Measurements from ENCODE around the gene ZDHHC19.

Gene ZDHHC19

DNA sequence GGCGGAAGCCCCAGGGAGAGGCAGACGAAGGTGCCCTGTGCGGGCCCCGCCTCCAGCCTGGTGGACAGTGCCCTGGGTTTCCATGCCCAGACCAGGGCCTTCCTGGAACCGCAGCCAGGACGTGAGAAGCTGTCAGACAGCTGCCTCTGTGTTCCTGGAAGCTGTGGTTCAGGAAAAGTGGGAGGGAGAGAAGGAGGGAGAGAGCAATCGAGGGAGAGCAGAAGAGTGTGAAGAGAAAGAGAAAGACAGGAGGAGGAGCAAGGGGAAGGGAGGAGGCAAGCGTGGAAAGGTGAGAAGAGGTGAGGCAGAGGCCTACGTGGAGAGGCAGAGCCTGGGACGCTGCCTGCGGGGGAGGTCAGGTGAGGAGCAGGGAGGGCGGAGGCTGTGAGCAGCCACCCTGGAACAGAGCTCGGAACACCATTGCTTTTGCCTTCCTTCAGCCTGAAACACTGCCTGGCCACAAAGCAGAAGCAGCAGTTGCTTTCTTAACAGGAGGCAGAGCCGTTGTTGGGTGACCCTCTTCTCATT, 18.6 kb downstream of the ZDHHC19 start:
- no peaks in the 10 kb centered on the region for H3K36me3 ChIP-seq (replicated peaks in 1 of 2; ENCODE audit: control insufficient read depth in 2 of 2, insufficient read depth in 2 of 2, low read length in 2 of 2)
- H3K27me3 ChIP-seq (ENCODE audit: control insufficient read depth in 3 of 3, insufficient read depth in 3 of 3, low read depth in 1 of 3, low read length in 3 of 3), result peaks cover 0 to 12% (median 0%) of the 10 kb centered on the region in 3 experiments
- WGBS, 2 donors (ENCODE audit: extremely low coverage in 2 of 2, insufficient read length in 2 of 2, insufficient replicate concordance in 1 of 2), result no CpG with 5 or more reads among the region's 14 CpGs
- H3K18ac ChIP-seq (ENCODE audit: low read length), result peak overlapping the region; percentile 64
- no peak overlapping the region for H3K4me2 ChIP-seq (ENCODE audit: insufficient read depth, low read length, poor library complexity, severe bottlenecking)
- no peaks in the 10 kb centered on the region for H3K9me3 ChIP-seq (replicated peaks in 1 of 2; ENCODE audit: control insufficient read depth in 2 of 2, insufficient read depth in 1 of 2, low read depth in 1 of 2, low read length in 2 of 2)
- H2BK15ac ChIP-seq (ENCODE audit: low read length), result peak overlapping the region; percentile 27
- peaks cover 4% of the 10 kb centered on the region for H3K79me1 ChIP-seq (ENCODE audit: low read depth, low read length)
- H3K23ac ChIP-seq (ENCODE audit: low read depth, low read length, poor library complexity), result peak overlapping the region; percentile 95
- H3K14ac ChIP-seq (ENCODE audit: low read length), result peak overlapping the region; percentile 14
- no peak overlapping the region for H3K4me3 ChIP-seq (ENCODE audit: low read length in 2 of 2)
- H2BK5ac ChIP-seq (ENCODE audit: low read length), result no peak overlapping the region
- H2BK120ac ChIP-seq (ENCODE audit: low read depth, low read length), result no peak overlapping the region
- no peak overlapping the region for H3K4ac ChIP-seq (ENCODE audit: low read length)
- H3K27ac ChIP-seq (replicated peaks; ENCODE audit: low read length), result no peak overlapping the region
- peak overlapping the region; percentile 84 for H2AFZ ChIP-seq (ENCODE audit: low read length)
- H4K91ac ChIP-seq (ENCODE audit: low read depth, low read length, poor library complexity), result no peak overlapping the region
- H3K9ac ChIP-seq (ENCODE audit: low read depth, low read length, poor library complexity), result no peak overlapping the region
- H3K4me1 ChIP-seq (ENCODE audit: control insufficient read depth in 2 of 2, insufficient read depth in 1 of 2, low read depth in 1 of 2, low read length in 2 of 2), result peaks cover 4 to 9% of the 10 kb centered on the region in 2 donors
- no peak for DNase-seq (ENCODE audit: low spot score)
- H2AK5ac ChIP-seq (ENCODE audit: low read depth, low read length), result peak overlapping the region; percentile 63
- peak overlapping the region; percentile 19 for H4K8ac ChIP-seq (ENCODE audit: low read depth, low read length)
- peak overlapping the region; percentile 16 for H2BK12ac ChIP-seq (ENCODE audit: low read length)

DNA sequence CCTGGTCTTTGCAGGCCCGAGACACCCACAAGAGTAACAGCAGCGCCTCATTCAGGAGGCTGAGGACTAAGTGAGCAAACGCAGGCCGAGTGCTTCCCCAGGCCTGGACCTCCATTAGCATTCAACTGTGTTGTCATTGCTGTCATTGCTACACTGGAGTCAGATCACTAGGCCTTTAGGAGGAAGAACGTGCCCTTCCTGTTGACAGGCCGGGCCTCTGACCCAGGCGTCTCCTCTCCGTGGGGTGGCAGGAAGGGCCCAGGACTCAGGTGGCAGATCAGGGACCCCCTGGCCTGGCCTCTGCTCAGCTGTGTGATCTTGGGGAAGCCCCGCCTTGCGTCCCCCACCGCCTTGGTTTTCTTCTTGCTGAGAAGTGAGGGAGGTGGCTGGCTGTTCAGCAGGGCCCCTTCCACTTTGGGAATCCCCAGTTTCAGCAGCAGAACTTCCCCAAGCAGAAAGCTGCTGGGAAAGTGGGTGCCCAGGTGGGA, 19.1 kb downstream of the ZDHHC19 start:
- H2AFZ ChIP-seq (ENCODE audit: low read length), result peak overlapping the region; percentile 84
- no peaks in the 10 kb centered on the region for H3K9me3 ChIP-seq (replicated peaks in 1 of 2; ENCODE audit: control insufficient read depth in 2 of 2, insufficient read depth in 1 of 2, low read depth in 1 of 2, low read length in 2 of 2)
- H2BK15ac ChIP-seq (ENCODE audit: low read length), result no peak overlapping the region
- no peak overlapping the region for H3K4me2 ChIP-seq (ENCODE audit: insufficient read depth, low read length, poor library complexity, severe bottlenecking)
- no peak overlapping the region for H3K4ac ChIP-seq (ENCODE audit: low read length)
- no CpG with 5 or more reads among the region's 11 CpGs for WGBS, 2 donors (ENCODE audit: extremely low coverage in 2 of 2, insufficient read length in 2 of 2, insufficient replicate concordance in 1 of 2)
- H3K18ac ChIP-seq (ENCODE audit: low read length), result no peak overlapping the region
- peaks cover 4% of the 10 kb centered on the region for H3K79me1 ChIP-seq (ENCODE audit: low read depth, low read length)
- no peak overlapping the region for H4K8ac ChIP-seq (ENCODE audit: low read depth, low read length)
- H2BK120ac ChIP-seq (ENCODE audit: low read depth, low read length), result no peak overlapping the region
- no peaks in the 10 kb centered on the region for H3K36me3 ChIP-seq (replicated peaks in 1 of 2; ENCODE audit: control insufficient read depth in 2 of 2, insufficient read depth in 2 of 2, low read length in 2 of 2)
- no peak overlapping the region for H3K9ac ChIP-seq (ENCODE audit: low read depth, low read length, poor library complexity)
- peaks cover 6 to 11% of the 10 kb centered on the region in 2 donors for H3K4me1 ChIP-seq (ENCODE audit: control insufficient read depth in 2 of 2, insufficient read depth in 1 of 2, low read depth in 1 of 2, low read length in 2 of 2)
- no peak overlapping the region for H3K4me3 ChIP-seq (ENCODE audit: low read length in 2 of 2)
- no peak overlapping the region for H2BK12ac ChIP-seq (ENCODE audit: low read length)
- no peak overlapping the region for H4K91ac ChIP-seq (ENCODE audit: low read depth, low read length, poor library complexity)
- H2AK5ac ChIP-seq (ENCODE audit: low read depth, low read length), result peak overlapping the region; percentile 41
- no peak overlapping the region for H2BK5ac ChIP-seq (ENCODE audit: low read length)
- H3K14ac ChIP-seq (ENCODE audit: low read length), result no peak overlapping the region
- H3K27me3 ChIP-seq (ENCODE audit: control insufficient read depth in 3 of 3, insufficient read depth in 3 of 3, low read depth in 1 of 3, low read length in 3 of 3), result peaks cover 0 to 12% (median 0%) of the 10 kb centered on the region in 3 experiments
- peak overlapping the region; percentile 95 for H3K23ac ChIP-seq (ENCODE audit: low read depth, low read length, poor library complexity)
- H3K27ac ChIP-seq (replicated peaks; ENCODE audit: low read length), result no peak overlapping the region
- no peak for DNase-seq (ENCODE audit: low spot score)

DNA sequence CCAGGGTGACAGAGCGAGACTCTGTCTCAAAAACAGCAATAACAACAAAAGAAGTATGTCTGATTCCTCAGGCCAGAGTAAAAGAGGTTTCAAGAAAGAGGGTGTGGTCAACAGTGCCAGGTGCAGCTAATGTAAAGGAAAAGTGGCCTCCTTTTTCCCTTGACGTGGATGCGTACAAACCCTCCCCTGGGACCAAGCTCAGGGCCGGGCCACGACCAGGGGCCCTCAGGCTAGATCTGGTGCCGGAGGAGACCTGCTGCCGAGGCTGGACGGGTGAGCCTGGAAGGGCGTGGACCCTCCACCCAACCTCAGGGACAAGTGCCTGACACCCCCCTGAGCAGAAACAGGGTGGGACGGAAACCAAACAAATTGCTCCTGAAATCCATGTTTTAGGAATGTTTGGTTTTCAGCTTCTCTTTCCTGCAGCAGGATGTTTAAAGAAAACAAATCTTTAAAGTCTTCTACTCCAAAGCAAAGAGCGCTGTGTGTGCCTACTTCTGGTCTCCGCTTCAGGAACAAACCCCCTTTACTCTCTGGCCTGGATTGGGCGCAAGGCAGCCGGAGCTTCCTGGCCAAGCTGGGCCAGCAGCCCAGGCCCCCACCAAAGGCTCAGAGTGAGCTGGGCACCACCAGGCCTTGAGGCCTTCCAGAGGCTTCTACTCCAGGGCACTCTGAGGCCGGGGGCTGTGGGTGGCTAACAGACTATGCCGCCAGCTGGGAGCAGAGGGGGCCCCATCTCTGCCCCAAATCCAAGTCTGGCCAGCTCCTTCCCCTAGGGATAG, 21.4 kb downstream of the ZDHHC19 start:
- H2BK12ac ChIP-seq (ENCODE audit: low read length), result no peak overlapping the region
- no peak overlapping the region for H3K18ac ChIP-seq (ENCODE audit: low read length)
- no peak overlapping the region for H2BK5ac ChIP-seq (ENCODE audit: low read length)
- H3K4me3 ChIP-seq (ENCODE audit: low read length in 2 of 2), result no peak overlapping the region
- no peak overlapping the region for H4K8ac ChIP-seq (ENCODE audit: low read depth, low read length)
- no peak overlapping the region for H2BK15ac ChIP-seq (ENCODE audit: low read length)
- no peak overlapping the region for H4K91ac ChIP-seq (ENCODE audit: low read depth, low read length, poor library complexity)
- no peak overlapping the region for H3K27ac ChIP-seq (replicated peaks; ENCODE audit: low read length)
- H3K79me1 ChIP-seq (ENCODE audit: low read depth, low read length), result no peaks in the 10 kb centered on the region
- peaks cover 0 to 12% (median 0%) of the 10 kb centered on the region in 3 experiments for H3K27me3 ChIP-seq (ENCODE audit: control insufficient read depth in 3 of 3, insufficient read depth in 3 of 3, low read depth in 1 of 3, low read length in 3 of 3)
- peaks cover 13 to 19% of the 10 kb centered on the region in 2 donors for H3K4me1 ChIP-seq (ENCODE audit: control insufficient read depth in 2 of 2, insufficient read depth in 1 of 2, low read depth in 1 of 2, low read length in 2 of 2)
- no peaks in the 10 kb centered on the region for H3K36me3 ChIP-seq (replicated peaks in 1 of 2; ENCODE audit: control insufficient read depth in 2 of 2, insufficient read depth in 2 of 2, low read length in 2 of 2)
- DNase-seq (ENCODE audit: low spot score), result no peak
- no peak overlapping the region for H2AFZ ChIP-seq (ENCODE audit: low read length)
- H2AK5ac ChIP-seq (ENCODE audit: low read depth, low read length), result peak overlapping the region; percentile 47
- no peak overlapping the region for H3K4me2 ChIP-seq (ENCODE audit: insufficient read depth, low read length, poor library complexity, severe bottlenecking)
- WGBS, 2 donors (ENCODE audit: extremely low coverage in 2 of 2, insufficient read length in 2 of 2, insufficient replicate concordance in 1 of 2), result no CpG with 5 or more reads among the region's 16 CpGs
- H2BK120ac ChIP-seq (ENCODE audit: low read depth, low read length), result no peak overlapping the region
- no peak overlapping the region for H3K9ac ChIP-seq (ENCODE audit: low read depth, low read length, poor library complexity)
- peak overlapping the region; percentile 81 for H3K23ac ChIP-seq (ENCODE audit: low read depth, low read length, poor library complexity)
- no peak overlapping the region for H3K14ac ChIP-seq (ENCODE audit: low read length)
- H3K9me3 ChIP-seq (replicated peaks in 1 of 2; ENCODE audit: control insufficient read depth in 2 of 2, insufficient read depth in 1 of 2, low read depth in 1 of 2, low read length in 2 of 2), result no peaks in the 10 kb centered on the region
- H3K4ac ChIP-seq (ENCODE audit: low read length), result no peak overlapping the region

All from neuronal stem cell (in vitro differentiated cells).